Measurements from ENCODE around the gene NRG2. TPM values are rescaled to one million over a fixed set of nuclear protein-coding genes. Genes with fewer than 3 reads are reported as not detected.

The NRG2 gene
- total and polyA plus RNA-seq, 2 experiments from 2014 or later: 0.37 to 1.3 TPM

GRCh38 chr5:139812836-139813805 lies 230.0 kb downstream of the NRG2 start:
- H3K9me2 ChIP-seq (ENCODE audit: insufficient read depth): no peaks in the 10 kb centered on the region
- H3K4me2 ChIP-seq: no peak overlapping the region
- H3F3A ChIP-seq (replicated peaks; ENCODE audit: low read depth): no peaks in the 10 kb centered on the region
- H3K27ac ChIP-seq (ENCODE audit: low read depth): no peak overlapping the region
- H3K4me1 Mint-ChIP-seq: no peaks in the 10 kb centered on the region; the same call in 2 of the 3 replicates
- no peaks in the 10 kb centered on the region; the same call in 2 of the 3 replicates for H3K9me3 Mint-ChIP-seq
- H4K20me1 ChIP-seq (replicated peaks; ENCODE audit: insufficient read depth): no peaks in the 10 kb centered on the region
- H2AFZ ChIP-seq: no peak overlapping the region
- no peak for TF ChIP-seq ZNF114 (CRISPR knock-in tag; IDR thresholded peaks at IDR 0.05)
- TF ChIP-seq CTCF (conservative IDR thresholded peaks at IDR 0.05; ENCODE audit: low read depth in 2 of 2): no peak
- TF ChIP-seq CREB1 (CRISPR knock-in tag; IDR thresholded peaks at IDR 0.05; ENCODE audit: low read depth): no peak
- no peak for TF ChIP-seq ZNF331 (CRISPR knock-in tag; IDR thresholded peaks at IDR 0.05; ENCODE audit: low read depth)
- TF ChIP-seq EZH2 (IDR thresholded peaks at IDR 0.05; ENCODE audit: low read depth, unreplicated experiment): no peak
- no peak for TF ChIP-seq JUNB (IDR thresholded peaks at IDR 0.05; ENCODE audit: unreplicated experiment)
- TF ChIP-seq EZH2phosphoT487 (IDR thresholded peaks at IDR 0.05; ENCODE audit: unreplicated experiment): no peak
- no peak for TF ChIP-seq ETS1 (IDR thresholded peaks at IDR 0.05)
- TF ChIP-seq STAT1 (IDR thresholded peaks at IDR 0.05; ENCODE audit: unreplicated experiment): no peak
- no peak for TF ChIP-seq NANOG (IDR thresholded peaks at IDR 0.05; ENCODE audit: borderline replicate concordance)
- TF ChIP-seq, protein P1, sequence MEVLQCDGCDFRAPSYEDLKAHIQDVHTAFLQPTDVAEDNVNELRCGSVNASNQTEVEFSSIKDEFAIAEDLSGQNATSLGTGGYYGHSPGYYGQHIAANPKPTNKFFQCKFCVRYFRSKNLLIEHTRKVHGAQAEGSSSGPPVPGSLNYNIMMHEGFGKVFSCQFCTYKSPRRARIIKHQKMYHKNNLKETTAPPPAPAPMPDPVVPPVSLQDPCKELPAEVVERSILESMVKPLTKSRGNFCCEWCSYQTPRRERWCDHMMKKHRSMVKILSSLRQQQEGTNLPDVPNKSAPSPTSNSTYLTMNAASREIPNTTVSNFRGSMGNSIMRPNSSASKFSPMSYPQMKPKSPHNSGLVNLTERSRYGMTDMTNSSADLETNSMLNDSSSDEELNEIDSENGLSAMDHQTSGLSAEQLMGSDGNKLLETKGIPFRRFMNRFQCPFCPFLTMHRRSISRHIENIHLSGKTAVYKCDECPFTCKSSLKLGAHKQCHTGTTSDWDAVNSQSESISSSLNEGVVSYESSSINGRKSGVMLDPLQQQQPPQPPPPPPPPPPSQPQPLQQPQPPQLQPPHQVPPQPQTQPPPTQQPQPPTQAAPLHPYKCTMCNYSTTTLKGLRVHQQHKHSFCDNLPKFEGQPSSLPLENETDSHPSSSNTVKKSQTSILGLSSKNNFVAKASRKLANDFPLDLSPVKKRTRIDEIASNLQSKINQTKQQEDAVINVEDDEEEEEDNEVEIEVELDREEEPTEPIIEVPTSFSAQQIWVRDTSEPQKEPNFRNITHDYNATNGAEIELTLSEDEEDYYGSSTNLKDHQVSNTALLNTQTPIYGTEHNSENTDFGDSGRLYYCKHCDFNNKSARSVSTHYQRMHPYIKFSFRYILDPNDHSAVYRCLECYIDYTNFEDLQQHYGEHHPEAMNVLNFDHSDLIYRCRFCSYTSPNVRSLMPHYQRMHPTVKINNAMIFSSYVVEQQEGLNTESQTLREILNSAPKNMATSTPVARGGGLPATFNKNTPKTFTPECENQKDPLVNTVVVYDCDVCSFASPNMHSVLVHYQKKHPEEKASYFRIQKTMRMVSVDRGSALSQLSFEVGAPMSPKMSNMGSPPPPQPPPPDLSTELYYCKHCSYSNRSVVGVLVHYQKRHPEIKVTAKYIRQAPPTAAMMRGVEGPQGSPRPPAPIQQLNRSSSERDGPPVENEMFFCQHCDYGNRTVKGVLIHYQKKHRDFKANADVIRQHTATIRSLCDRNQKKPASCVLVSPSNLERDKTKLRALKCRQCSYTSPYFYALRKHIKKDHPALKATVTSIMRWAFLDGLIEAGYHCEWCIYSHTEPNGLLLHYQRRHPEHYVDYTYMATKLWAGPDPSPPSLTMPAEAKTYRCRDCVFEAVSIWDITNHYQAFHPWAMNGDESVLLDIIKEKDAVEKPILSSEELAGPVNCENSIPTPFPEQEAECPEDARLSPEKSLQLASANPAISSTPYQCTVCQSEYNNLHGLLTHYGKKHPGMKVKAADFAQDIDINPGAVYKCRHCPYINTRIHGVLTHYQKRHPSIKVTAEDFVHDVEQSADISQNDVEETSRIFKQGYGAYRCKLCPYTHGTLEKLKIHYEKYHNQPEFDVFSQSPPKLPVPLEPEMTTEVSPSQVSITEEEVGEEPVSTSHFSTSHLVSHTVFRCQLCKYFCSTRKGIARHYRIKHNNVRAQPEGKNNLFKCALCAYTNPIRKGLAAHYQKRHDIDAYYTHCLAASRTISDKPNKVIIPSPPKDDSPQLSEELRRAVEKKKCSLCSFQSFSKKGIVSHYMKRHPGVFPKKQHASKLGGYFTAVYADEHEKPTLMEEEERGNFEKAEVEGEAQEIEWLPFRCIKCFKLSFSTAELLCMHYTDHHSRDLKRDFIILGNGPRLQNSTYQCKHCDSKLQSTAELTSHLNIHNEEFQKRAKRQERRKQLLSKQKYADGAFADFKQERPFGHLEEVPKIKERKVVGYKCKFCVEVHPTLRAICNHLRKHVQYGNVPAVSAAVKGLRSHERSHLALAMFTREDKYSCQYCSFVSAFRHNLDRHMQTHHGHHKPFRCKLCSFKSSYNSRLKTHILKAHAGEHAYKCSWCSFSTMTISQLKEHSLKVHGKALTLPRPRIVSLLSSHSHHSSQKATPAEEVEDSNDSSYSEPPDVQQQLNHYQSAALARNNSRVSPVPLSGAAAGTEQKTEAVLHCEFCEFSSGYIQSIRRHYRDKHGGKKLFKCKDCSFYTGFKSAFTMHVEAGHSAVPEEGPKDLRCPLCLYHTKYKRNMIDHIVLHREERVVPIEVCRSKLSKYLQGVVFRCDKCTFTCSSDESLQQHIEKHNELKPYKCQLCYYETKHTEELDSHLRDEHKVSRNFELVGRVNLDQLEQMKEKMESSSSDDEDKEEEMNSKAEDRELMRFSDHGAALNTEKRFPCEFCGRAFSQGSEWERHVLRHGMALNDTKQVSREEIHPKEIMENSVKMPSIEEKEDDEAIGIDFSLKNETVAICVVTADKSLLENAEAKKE (CRISPR knock-in tag; IDR thresholded peaks at IDR 0.05): no peak
- no peaks in the 10 kb centered on the region for H3K79me2 ChIP-seq (replicated peaks; ENCODE audit: insufficient read depth)
- no peak for DNase-seq (ENCODE audit: low spot score)
- H3K27me3 Mint-ChIP-seq (ENCODE audit: insufficient read depth, low read depth, poor library complexity): peaks cover 27% of the 10 kb centered on the region
- no peaks in the 10 kb centered on the region for H3K36me3 Mint-ChIP-seq (ENCODE audit: low read depth)
- H3K27ac Mint-ChIP-seq: no peak overlapping the region
- no peak for ATAC-seq
- no peak overlapping the region for H3K4me3 Mint-ChIP-seq
- no peaks in the 10 kb centered on the region for H3K36me3 ChIP-seq (ENCODE audit: insufficient read depth)
- H3K4me3 ChIP-seq: no peak overlapping the region
- no peaks in the 10 kb centered on the region for H3K4me1 ChIP-seq (ENCODE audit: insufficient read depth)
- H3K27me3 ChIP-seq (ENCODE audit: insufficient read depth): no peaks in the 10 kb centered on the region

Data from GM23338 (cell line).